Ovary (tissue), 9 donors: ENCODE measurements around the gene ATP11C. TPM values are rescaled to one million over a fixed set of nuclear protein-coding genes. Genes with fewer than 3 reads are reported as not detected.
"Not testable (repeated sequence)": the region's sequence is repeated elsewhere in the genome, so short reads cannot be mapped to it uniquely, and the experiment has no call there.

Source experiments
- DNase-seq, 5 donors: peaks; one replicate each; pipeline ENCODE4 v3.0.0-alpha.2; 2019 to 2020
- H3K27ac ChIP-seq, 2 donors: fragments of 200-600 bp; one replicate each; pipeline versions ENCODE4 v1.5.1 to v1.8.0; 2019 to 2022
- H3K27me3 ChIP-seq: fragments of 200-600 bp; one replicate; pipeline ENCODE4 v1.8.0; 2022
- H3K36me3 ChIP-seq: fragments of 200-600 bp; sonication (generic); one replicate; pipeline ENCODE4 v1.5.1; 2019
- H3K4me1 ChIP-seq: one replicate; pipeline ENCODE4 v1.8.1; 2013; ENCODE audit warnings: mild to moderate bottlenecking, moderate library complexity; ENCODE audit not compliant: insufficient read depth
- H3K4me3 ChIP-seq: fragments of 200-600 bp; sonication (generic); one replicate; pipeline ENCODE4 v1.5.1; 2017
- H3K9me3 ChIP-seq, 2 donors: fragments of 200-600 bp in 1 of 2; sonication (generic) in 1 of 2; one replicate each; pipeline versions ENCODE4 v1.5.1 to v1.8.1; 2013 to 2019; ENCODE audit warnings: mild to moderate bottlenecking in 1 of 2, moderate library complexity in 1 of 2
- CTCF ChIP-seq, 3 donors: fragments of 450-650 bp in 2 of 3; fragments of 200-600 bp in 1 of 3; IDR thresholded peaks; one replicate each; pipeline versions ENCODE4 v1.5.1 to v1.8.0; 2016 to 2022; ENCODE audit warnings: antibody characterized with exemption in 3 of 3, mild to moderate bottlenecking in 1 of 3
- EP300 ChIP-seq: sonication (generic); formaldehyde crosslinking; IDR thresholded peaks from one replicate; pipeline ENCODE4 v1.6.1; 2017; ENCODE audit warnings: antibody characterized with exemption
- POLR2A ChIP-seq: fragments of 450-650 bp; IDR thresholded peaks from one replicate; pipeline ENCODE4 v1.6.1; 2017; ENCODE audit warnings: antibody characterized with exemption, mild to moderate bottlenecking, moderate library complexity
- WGBS, 3 donors: extraction: QIAGEN DNeasy Blood & Tissue Kit in 1 of 3; methylation state at CpG; one replicate each; pipeline versions ENCODE4 v1.1.5 to v1.1.7; 2013 to 2017; 5-methylcytosine and 5-hydroxymethylcytosine counted together
- intact Hi-C, 4 donors: fragments of 100-400 bp; cut with DNase I; formaldehyde crosslinking; loops; one replicate each; pipeline versions ENCODE4 v1.11.0 to v1.15.1; 2022 to 2023
- polyA plus RNA-seq, 2 donors: library from polyadenylated mRNA; stranded (reverse); fragments of 200-250 nt in 1 of 2; fragments of 350-450 nt in 1 of 2; fragmentation: Illumina TruSeq in 1 of 2; extraction: RNeasy Lipid Tissue Mini Kit (QIAGEN cat#74804) in 1 of 2; gene quantifications; one replicate each; pipeline ENCODE4 v1.2.3, GENCODE V29; 2013 to 2014
- total RNA-seq, 7 donors: library from RNA; depleted of rRNA in 2 of 7; stranded (reverse); fragments of >200 nt in 2 of 7; fragmentation: NEBNext Ultra II Directional in 3 of 7; extraction: Animal tissue kit (Norgen Biotek cat#: 25700) in 3 of 7; gene quantifications; one replicate each; pipeline versions ENCODE4 v1.1.0 to v1.2.4, GENCODE V29; 2016 to 2023
- donor health status: DM: no; HTN: no; CAD: no; lungs with moderate emphysema.
- donor health status: DM: no; HTN: no; CAD: no.
- donor health status: Bipolar disorder and iron deficiency.
- donor health status: DM: yes; HTN: yes; CAD: no.
- donor health status: DM: no; HTN: no; CAD: no.
- donor health status: DM: yes; HTN: yes; CAD: no.

ATP11C gene
- total and polyA plus RNA-seq, 9 donors, result 13.0 to 34.7 (median 22.9) TPM

GRCh38 chrX:139971394-139971749 lies 38.5 kb upstream of the ATP11C start:
- H3K36me3 ChIP-seq, result no peaks in the 10 kb centered on the region
- no peak overlapping the region for H3K27ac ChIP-seq
- no peaks in the 10 kb centered on the region for H3K27me3 ChIP-seq
- WGBS, 3 donors, result 35 to 55% (median 49%) methylated on average over 10 of the region's 10 CpGs
- no peak overlapping the region for H3K4me3 ChIP-seq
- no peaks in the 10 kb centered on the region for H3K9me3 ChIP-seq
- no peaks in the 10 kb centered on the region for H3K4me1 ChIP-seq
- no peak for TF ChIP-seq EP300
- no peak for TF ChIP-seq CTCF (IDR thresholded peaks at IDR 0.05)
- no peak for TF ChIP-seq POLR2A
- intact Hi-C loops, result no loop called here
- DNase-seq, result no peak

GRCh38 chrX:139969286-139969685 lies 36.4 kb upstream of the ATP11C start:
- Histone ChIP-seq H3K9me3 (no peaks in the 10 kb centered on the region), H3K27me3 (no peaks in the 10 kb centered on the region), H3K27ac (no peak overlapping the region), H3K4me3 (no peak overlapping the region), H3K36me3 (no peaks in the 10 kb centered on the region), H3K4me1 (no peaks in the 10 kb centered on the region)
- TF ChIP-seq CTCF (IDR thresholded peaks at IDR 0.05) (no peak), EP300 (no peak), POLR2A (no peak)
- 47 to 68% (median 66%) methylated on average over 2 of the region's 2 CpGs for WGBS, 3 donors
- DNase-seq, result no peak
- intact Hi-C loops, result no loop called here

- no peaks in the 10 kb centered on the region for H3K4me1 ChIP-seq
- intact Hi-C loops, result no loop called here
- no peaks in the 10 kb centered on the region for H3K9me3 ChIP-seq
- H3K4me3 ChIP-seq, result no peak overlapping the region
- DNase-seq, result no peak
- H3K27ac ChIP-seq, result no peak overlapping the region
- 58 to 68% (median 64%) methylated on average over 3 of the region's 3 CpGs for WGBS, 3 donors
- H3K36me3 ChIP-seq, result no peaks in the 10 kb centered on the region
- H3K27me3 ChIP-seq, result no peaks in the 10 kb centered on the region
- TF ChIP-seq POLR2A (no peak), CTCF (IDR thresholded peaks at IDR 0.05) (no peak), EP300 (no peak)
Observed at GRCh38 chrX:139967750-139968149, 34.9 kb upstream of the ATP11C start.

- Histone ChIP-seq H3K27ac (no peak overlapping the region), H3K4me3 (no peak overlapping the region), H3K9me3 (no peaks in the 10 kb centered on the region), H3K27me3 (no peaks in the 10 kb centered on the region), H3K36me3 (no peaks in the 10 kb centered on the region), H3K4me1 (no peaks in the 10 kb centered on the region)
- TF ChIP-seq CTCF (IDR thresholded peaks at IDR 0.05) (no peak), EP300 (no peak), POLR2A (no peak)
- no peak for DNase-seq
- intact Hi-C loops, result no loop called here
- 40 to 47% (median 46%) methylated on average over 4 of the region's 4 CpGs for WGBS, 3 donors
Observed at GRCh38 chrX:139967300-139967699, 34.4 kb upstream of the ATP11C start.

GRCh38 chrX:139966159-139966558 lies 33.3 kb upstream of the ATP11C start:
- H3K27me3 ChIP-seq, H3K9me3 ChIP-seq, intact Hi-C loops, H3K27ac ChIP-seq, H3K36me3 ChIP-seq, H3K4me1 ChIP-seq, H3K4me3 ChIP-seq, DNase-seq: not testable (repeated sequence)
- WGBS, 3 donors, result 53 to 63% (median 59%) methylated on average over 3 of the region's 3 CpGs
